Vagina (tissue), 2 donors: ENCODE data around the gene SLCO4C1. TPM values are rescaled to one million over a fixed set of nuclear protein-coding genes. Genes with fewer than 3 reads are reported as not detected.

Source experiments
- DNase-seq, 2 donors: peaks; one replicate each; pipeline ENCODE4 v3.0.0-alpha.2; 2017; ENCODE audit errors: extremely low spot score in 2 of 2
- H3K27ac ChIP-seq: fragments of 200-600 bp; sonication (generic); one replicate; pipeline ENCODE4 v1.5.1; 2019
- H3K27me3 ChIP-seq: fragments of 200-600 bp; sonication (generic); one replicate; pipeline ENCODE4 v1.5.1; 2019
- H3K36me3 ChIP-seq, 2 donors: fragments of 200-600 bp; sonication (generic); one replicate each; pipeline ENCODE4 v1.5.1; 2017 to 2019
- H3K4me1 ChIP-seq: fragments of 200-600 bp; sonication (generic); one replicate; pipeline ENCODE4 v1.5.1; 2019
- H3K4me3 ChIP-seq, 2 donors: fragments of 200-600 bp; sonication (generic); 1 replicate in 1 of 2; 2 replicates in 1 of 2; pipeline ENCODE4 v1.5.1; 2016 to 2019
- H3K9me3 ChIP-seq: fragments of 200-600 bp; sonication (generic); one replicate; pipeline ENCODE4 v1.5.1; 2019
- POLR2A ChIP-seq, 2 donors: fragments of 450-650 bp; IDR thresholded peaks; one replicate each; pipeline ENCODE4 v1.6.1; 2017; ENCODE audit warnings: antibody characterized with exemption in 2 of 2, mild to moderate bottlenecking in 2 of 2, moderate library complexity in 2 of 2
- POLR2AphosphoS5 ChIP-seq, 2 donors: sonication (generic); formaldehyde crosslinking; IDR thresholded peaks; one replicate each; pipeline ENCODE4 v1.9.0; 2017; ENCODE audit warnings: antibody characterized with exemption in 2 of 2, mild to moderate bottlenecking in 2 of 2, low read depth in 1 of 2; ENCODE audit not compliant: insufficient read depth in 1 of 2
- intact Hi-C: fragments of 100-400 bp; cut with DNase I; formaldehyde crosslinking; loops from one replicate; pipeline ENCODE4 v1.15.1; 2023
- total RNA-seq: library from RNA; depleted of rRNA; stranded (reverse); fragments of >200 nt; gene quantifications from one replicate; pipeline ENCODE4 v1.2.3, GENCODE V29; 2016
- TF ChIP-seq, protein P1 (sequence below), 3 experiments: fragments of 450-650 bp in 2 of 3; fragments of 200-600 bp in 1 of 3; sonication (generic) in 1 of 3; IDR thresholded peaks; one replicate each; pipeline ENCODE4 v1.5.1; 2017 to 2019; ENCODE audit warnings: antibody characterized with exemption in 3 of 3, mild to moderate bottlenecking in 2 of 3, moderate library complexity in 2 of 3

Gene SLCO4C1
- total RNA-seq, 1 donor from 2014 or later, result not detected

DNA sequence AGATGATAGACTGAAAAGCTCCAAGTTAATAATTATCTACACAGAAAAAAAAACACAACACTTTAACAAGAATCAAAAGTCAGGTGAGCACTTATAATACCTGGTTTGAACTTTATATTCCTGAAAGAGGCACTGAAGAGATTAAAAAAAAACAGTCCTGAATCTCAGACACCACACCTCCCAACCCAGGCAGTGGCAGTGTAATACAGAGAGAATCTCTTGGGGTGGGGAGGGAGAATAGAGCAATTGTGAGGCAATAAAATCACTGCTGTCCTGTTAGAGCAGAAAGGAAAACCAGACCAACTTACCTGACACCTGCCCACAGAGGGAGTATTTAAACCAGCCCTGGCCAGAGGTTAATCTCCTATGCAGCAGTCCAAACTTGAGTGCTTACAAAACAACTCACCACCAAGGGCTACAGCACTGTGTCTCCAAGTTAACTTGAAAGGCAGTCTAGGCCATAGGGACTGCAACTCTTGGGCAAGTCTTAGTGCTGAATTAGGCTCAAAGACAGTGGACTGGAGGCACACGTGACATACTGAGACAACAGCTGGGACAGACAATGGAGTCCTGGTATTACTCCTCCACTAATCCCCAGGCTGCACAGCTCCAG, 54.2 kb downstream of the SLCO4C1 start:
- Histone ChIP-seq H3K4me3 (no peak overlapping the region), H3K27ac (no peak overlapping the region), H3K9me3 (no peaks in the 10 kb centered on the region), H3K27me3 (no peaks in the 10 kb centered on the region), H3K4me1 (no peaks in the 10 kb centered on the region), H3K36me3 (no peaks in the 10 kb centered on the region)
- intact Hi-C loops, result no loop called here
- no peak for DNase-seq
- TF ChIP-seq POLR2A (IDR thresholded peaks at IDR 0.05), result no peak
- TF ChIP-seq, protein P1, sequence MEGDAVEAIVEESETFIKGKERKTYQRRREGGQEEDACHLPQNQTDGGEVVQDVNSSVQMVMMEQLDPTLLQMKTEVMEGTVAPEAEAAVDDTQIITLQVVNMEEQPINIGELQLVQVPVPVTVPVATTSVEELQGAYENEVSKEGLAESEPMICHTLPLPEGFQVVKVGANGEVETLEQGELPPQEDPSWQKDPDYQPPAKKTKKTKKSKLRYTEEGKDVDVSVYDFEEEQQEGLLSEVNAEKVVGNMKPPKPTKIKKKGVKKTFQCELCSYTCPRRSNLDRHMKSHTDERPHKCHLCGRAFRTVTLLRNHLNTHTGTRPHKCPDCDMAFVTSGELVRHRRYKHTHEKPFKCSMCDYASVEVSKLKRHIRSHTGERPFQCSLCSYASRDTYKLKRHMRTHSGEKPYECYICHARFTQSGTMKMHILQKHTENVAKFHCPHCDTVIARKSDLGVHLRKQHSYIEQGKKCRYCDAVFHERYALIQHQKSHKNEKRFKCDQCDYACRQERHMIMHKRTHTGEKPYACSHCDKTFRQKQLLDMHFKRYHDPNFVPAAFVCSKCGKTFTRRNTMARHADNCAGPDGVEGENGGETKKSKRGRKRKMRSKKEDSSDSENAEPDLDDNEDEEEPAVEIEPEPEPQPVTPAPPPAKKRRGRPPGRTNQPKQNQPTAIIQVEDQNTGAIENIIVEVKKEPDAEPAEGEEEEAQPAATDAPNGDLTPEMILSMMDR (IDR thresholded peaks at IDR 0.05), result no peak
- no peak for TF ChIP-seq POLR2AphosphoS5 (IDR thresholded peaks at IDR 0.05; ENCODE audit: insufficient read depth in 1 of 2, low read depth in 1 of 2)

DNA sequence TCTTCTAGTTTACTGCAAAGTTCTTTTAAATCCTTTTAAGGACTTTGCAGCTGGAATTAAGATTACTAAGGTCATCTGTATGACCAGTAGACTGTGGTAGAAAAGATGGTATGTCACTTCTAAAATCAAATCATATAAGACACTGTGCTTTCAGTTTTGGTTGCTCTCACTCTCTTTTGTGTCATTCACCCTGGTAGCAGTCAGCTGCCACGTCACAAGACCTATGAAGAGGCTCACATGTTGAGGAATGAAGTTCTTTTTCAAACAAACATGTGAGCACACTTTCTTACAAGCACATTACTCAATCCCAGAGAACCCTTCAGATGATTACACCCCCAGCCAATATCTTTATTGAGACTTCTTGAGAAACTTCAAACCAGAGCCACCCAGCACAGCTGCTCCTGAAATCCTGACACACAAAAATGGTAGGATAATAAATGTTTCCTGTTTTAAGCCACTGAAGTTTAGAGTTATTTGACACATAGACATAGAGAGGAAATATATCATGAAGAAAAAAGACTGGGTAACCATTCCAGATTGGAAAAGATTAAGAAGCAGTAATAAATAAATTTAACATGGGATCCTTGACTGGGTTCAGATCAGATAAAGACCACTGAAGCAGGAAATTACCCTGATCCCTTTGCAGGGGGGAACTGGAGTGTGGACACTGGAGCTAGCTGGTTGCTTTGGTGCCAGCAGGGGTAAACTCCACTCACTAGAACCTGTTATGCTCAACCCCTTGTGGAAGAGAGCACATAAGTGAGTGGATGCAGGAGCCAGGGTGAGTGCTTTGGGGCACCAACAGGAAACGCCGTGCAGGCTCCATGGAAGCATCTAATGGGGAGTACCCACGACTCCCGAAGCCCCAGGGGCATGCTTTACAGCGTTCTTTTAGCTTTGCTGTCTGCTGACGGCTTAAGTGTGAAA, 64.1 kb downstream of the SLCO4C1 start:
- Histone ChIP-seq H3K4me1 (no peaks in the 10 kb centered on the region), H3K27me3 (no peaks in the 10 kb centered on the region), H3K4me3 (no peak overlapping the region), H3K36me3 (no peaks in the 10 kb centered on the region), H3K9me3 (no peaks in the 10 kb centered on the region), H3K27ac (no peak overlapping the region)
- TF ChIP-seq POLR2AphosphoS5 (IDR thresholded peaks at IDR 0.05; ENCODE audit: insufficient read depth in 1 of 2, low read depth in 1 of 2) (no peak), POLR2A (IDR thresholded peaks at IDR 0.05) (no peak)
- TF ChIP-seq, protein P1 (IDR thresholded peaks at IDR 0.05), result no peak
- no peak for DNase-seq
- intact Hi-C loops, result no loop called here

DNA sequence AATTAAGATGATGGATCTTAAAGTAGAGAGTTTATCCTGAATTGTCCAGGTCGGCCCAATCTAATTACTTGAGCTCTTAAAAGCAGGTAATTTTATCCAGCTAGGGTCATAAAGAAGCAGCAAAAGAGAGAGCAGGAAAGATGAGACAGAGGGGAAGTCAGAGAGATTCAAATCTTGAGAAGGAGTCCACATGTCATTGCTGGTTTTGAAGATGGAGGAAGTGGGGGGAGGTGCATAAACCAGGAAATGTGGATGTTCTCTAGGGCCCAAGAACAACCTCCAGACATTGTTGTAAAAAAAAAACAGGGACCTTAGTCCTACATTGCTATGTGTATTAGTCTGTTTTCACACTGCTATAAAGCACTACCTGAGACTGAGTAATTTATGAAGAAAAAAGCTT, 66.4 kb downstream of the SLCO4C1 start:
- intact Hi-C loops, result no loop called here
- H3K4me3 ChIP-seq, result no peak overlapping the region
- no peaks in the 10 kb centered on the region for H3K27me3 ChIP-seq
- no peaks in the 10 kb centered on the region for H3K36me3 ChIP-seq
- TF ChIP-seq POLR2AphosphoS5 (IDR thresholded peaks at IDR 0.05; ENCODE audit: insufficient read depth in 1 of 2, low read depth in 1 of 2) (no peak), POLR2A (IDR thresholded peaks at IDR 0.05) (no peak)
- TF ChIP-seq, protein P1 (IDR thresholded peaks at IDR 0.05), result no peak
- no peaks in the 10 kb centered on the region for H3K9me3 ChIP-seq
- DNase-seq, result no peak
- no peaks in the 10 kb centered on the region for H3K4me1 ChIP-seq
- no peak overlapping the region for H3K27ac ChIP-seq

DNA sequence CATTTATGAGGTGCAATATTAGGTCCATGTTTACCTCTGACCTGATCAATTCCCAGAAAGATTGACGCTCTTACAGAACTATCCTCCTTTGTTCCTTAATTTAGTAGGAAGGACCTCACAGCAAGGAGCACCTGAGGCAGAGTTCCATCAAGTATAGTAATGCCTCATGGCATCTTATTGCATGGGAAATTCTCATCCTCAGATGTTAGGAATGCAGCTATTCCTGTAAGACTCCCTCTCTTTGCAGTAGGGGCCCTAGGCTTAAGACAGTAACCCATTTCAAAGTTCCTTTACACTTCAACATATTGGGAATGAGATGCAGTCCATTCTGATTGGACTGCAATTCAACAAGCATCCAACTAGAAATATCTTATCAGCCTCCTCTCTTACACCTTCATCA, 69.8 kb downstream of the SLCO4C1 start:
- Histone ChIP-seq H3K36me3 (no peaks in the 10 kb centered on the region), H3K4me1 (no peaks in the 10 kb centered on the region), H3K27me3 (no peaks in the 10 kb centered on the region), H3K27ac (no peak overlapping the region), H3K4me3 (no peak overlapping the region), H3K9me3 (no peaks in the 10 kb centered on the region)
- no peak for DNase-seq
- TF ChIP-seq, protein P1 (IDR thresholded peaks at IDR 0.05), result no peak
- TF ChIP-seq POLR2A (IDR thresholded peaks at IDR 0.05) (no peak), POLR2AphosphoS5 (IDR thresholded peaks at IDR 0.05; ENCODE audit: insufficient read depth in 1 of 2, low read depth in 1 of 2) (no peak)
- intact Hi-C loops, result no loop called here
